Mucosa of rectum (tissue), 2 donors: ENCODE results near the gene KCNAB3.
A peak's percentile ranks its signal among the peaks of the same experiment; 100 is the strongest.

Experiments used
- H3K27ac ChIP-seq, 2 donors: one replicate each; pipeline ENCODE4 v1.7.0; 2013; ENCODE audit warnings: inconsistent platforms in 2 of 2, low read depth in 2 of 2, low read length in 2 of 2
- H3K27me3 ChIP-seq, 2 donors: one replicate each; pipeline ENCODE4 v1.7.0; 2013; ENCODE audit warnings: low read length in 2 of 2; ENCODE audit not compliant: control insufficient read depth in 2 of 2, insufficient read depth in 2 of 2
- H3K36me3 ChIP-seq, 2 donors: one replicate each; pipeline ENCODE4 v1.7.0; 2013; ENCODE audit warnings: low read length in 2 of 2; ENCODE audit not compliant: control insufficient read depth in 2 of 2, insufficient read depth in 2 of 2
- H3K4me1 ChIP-seq, 2 donors: one replicate each; pipeline ENCODE4 v1.7.0; 2013; ENCODE audit warnings: low read length in 2 of 2, mild to moderate bottlenecking in 1 of 2; ENCODE audit not compliant: control insufficient read depth in 2 of 2, insufficient read depth in 2 of 2
- H3K4me3 ChIP-seq, 2 donors: one replicate each; pipeline ENCODE4 v1.7.0; 2013; ENCODE audit warnings: low read length in 2 of 2
- H3K9ac ChIP-seq, 2 donors: one replicate each; pipeline ENCODE4 v1.7.0; 2013; ENCODE audit warnings: low read length in 2 of 2, low read depth in 1 of 2, mild to moderate bottlenecking in 1 of 2
- H3K9me3 ChIP-seq, 2 donors: one replicate each; pipeline ENCODE4 v1.7.0; 2013; ENCODE audit warnings: low read length in 2 of 2; ENCODE audit not compliant: control insufficient read depth in 2 of 2
- donor health status: healthy.
- donor health status: Normal muscosa, but diverticular disease.

KCNAB3 gene

DNA sequence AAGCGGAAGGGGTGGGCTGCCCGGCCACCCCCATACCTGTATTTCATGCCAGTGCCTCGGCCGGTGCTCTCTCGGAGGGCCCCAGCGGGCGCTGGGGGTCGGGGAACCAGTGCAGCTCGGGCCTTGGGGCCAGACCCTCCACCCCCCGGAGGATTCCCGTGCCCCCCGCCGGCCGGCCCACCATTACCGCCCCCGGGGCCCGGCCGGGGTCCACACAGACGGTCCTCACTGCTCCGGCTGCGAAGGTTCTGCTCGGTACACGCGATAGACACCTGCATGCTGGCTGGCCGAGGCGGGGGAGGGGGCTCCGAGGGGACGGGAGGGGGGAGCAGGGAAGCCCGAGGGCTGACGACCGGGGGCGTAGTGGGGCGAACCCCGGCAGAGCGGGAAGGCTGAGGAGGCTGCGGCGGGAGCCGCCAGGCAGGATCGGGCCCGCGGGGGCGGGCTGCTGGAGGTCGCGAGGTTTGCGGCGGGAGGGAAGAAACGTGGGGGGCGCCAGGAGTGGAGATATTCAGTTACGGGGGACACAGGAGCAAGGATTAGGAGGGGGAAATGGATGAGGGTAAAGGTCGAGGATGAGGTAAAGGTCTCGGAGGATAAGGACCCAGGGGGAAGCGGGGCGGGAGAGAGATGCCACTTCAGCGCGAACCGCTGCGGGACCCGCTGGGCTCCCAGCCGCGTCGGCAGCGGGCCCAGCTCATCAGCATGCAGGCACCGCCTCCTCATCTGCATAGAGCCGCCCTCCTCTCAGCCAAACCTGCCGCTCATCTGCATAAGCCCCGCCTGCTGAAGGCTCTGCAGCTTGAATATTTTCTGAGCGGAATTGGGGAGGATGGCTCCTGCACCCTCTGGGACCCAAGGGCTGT, at the start of gene KCNAB3:
Gene KCNAB3, minus strand, starts transcription at position 699 of the 866 bp plus-strand sequence. Its CDS starts 421 bp downstream, at position 278.
- Histone ChIP-seq H3K9ac (no peak within 1 kb of the TSS), H3K36me3 (no peaks in the 10 kb centered on the region), H3K27ac (no peak within 1 kb of the TSS), H3K4me3 (no peak within 1 kb of the TSS), H3K9me3 (no peaks in the 10 kb centered on the region), H3K4me1 (peaks cover 13 to 16% of the 10 kb centered on the region in 2 donors), H3K27me3 (no peaks in the 10 kb centered on the region)

DNA sequence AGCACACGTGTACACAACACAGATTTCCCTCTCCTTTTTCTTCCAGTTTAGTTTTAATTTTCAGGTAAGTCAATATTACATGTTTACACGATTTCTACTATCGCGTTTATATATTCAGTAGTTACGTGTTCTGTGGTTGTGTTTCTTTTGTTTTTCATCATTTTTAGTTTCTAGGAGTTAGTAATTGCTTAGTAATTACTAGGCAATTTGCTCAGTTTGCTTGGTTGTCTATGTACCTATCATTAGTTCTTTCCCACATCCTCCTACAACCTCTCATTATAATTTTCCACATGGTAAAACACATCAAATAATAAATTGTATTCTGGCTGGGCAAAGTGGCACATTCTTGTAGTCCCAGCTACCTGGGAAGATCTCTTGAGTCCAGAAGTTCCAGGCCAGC, 48.1 kb upstream of the KCNAB3 start:
- no peak overlapping the region for H3K27ac ChIP-seq
- H3K36me3 ChIP-seq: no peaks in the 10 kb centered on the region
- peaks cover 0 to 4% of the 10 kb centered on the region in 2 donors for H3K27me3 ChIP-seq
- peaks cover 7 to 10% of the 10 kb centered on the region in 2 donors for H3K9me3 ChIP-seq
- H3K4me1 ChIP-seq: peaks cover 0 to 5% of the 10 kb centered on the region in 2 donors
- H3K9ac ChIP-seq: no peak overlapping the region
- H3K4me3 ChIP-seq: no peak overlapping the region

DNA sequence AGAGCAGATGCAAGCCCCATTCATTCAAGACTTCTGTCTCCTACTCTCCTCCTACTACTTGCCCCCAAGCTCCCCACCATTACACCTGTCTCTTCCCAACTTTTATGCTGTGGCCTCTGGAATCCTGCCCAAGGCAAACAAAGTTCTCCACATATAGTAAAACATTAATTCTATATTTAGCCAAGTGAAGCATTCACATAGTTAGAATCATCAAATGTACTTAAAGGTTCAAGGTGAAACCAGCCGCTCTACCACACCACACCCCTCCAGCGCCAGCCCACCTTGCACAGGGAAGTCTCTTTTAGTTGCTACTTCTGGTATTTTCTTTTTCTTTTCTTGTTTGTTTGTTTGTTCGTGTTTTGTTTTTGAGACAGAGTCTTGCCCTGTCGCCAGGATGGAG, 47.4 kb upstream of the KCNAB3 start:
- Histone ChIP-seq H3K4me1 (peaks cover 0 to 5% of the 10 kb centered on the region in 2 donors), H3K4me3 (peak overlapping the region in 1 of 2 donors; percentile 26), H3K27ac (no peak overlapping the region), H3K36me3 (no peaks in the 10 kb centered on the region), H3K27me3 (peaks cover 0 to 3% of the 10 kb centered on the region in 2 donors), H3K9me3 (peaks cover 7 to 10% of the 10 kb centered on the region in 2 donors), H3K9ac (no peak overlapping the region)

DNA sequence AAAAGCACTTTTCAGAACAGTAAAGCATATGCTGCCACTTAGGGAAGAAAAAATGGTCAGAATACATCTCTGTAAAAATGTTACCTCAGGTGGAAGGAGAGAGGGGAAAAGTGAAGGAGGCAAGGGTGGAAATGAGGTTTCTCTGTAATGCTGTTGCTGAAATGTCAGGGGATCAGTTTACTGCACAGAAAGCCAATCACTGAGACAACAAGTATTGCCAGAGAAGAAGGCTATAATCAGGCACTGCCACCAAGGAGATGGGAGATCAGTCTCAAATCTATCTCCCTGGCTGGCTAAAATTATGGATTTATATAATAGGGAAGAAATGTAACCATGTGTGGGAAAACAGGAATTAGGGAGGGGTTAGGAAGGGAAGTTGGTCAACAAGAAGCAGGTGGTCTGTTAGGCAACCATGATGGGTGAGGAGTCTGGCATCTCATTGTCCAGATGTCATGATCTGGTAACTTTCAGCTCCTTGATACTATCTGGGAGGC, 45.0 kb upstream of the KCNAB3 start:
- Histone ChIP-seq H3K27ac (no peak overlapping the region), H3K9ac (no peak overlapping the region), H3K4me1 (peaks cover 0 to 5% of the 10 kb centered on the region in 2 donors), H3K9me3 (peaks cover 7 to 10% of the 10 kb centered on the region in 2 donors), H3K36me3 (no peaks in the 10 kb centered on the region), H3K4me3 (no peak overlapping the region), H3K27me3 (peaks cover 0 to 5% of the 10 kb centered on the region in 2 donors)

DNA sequence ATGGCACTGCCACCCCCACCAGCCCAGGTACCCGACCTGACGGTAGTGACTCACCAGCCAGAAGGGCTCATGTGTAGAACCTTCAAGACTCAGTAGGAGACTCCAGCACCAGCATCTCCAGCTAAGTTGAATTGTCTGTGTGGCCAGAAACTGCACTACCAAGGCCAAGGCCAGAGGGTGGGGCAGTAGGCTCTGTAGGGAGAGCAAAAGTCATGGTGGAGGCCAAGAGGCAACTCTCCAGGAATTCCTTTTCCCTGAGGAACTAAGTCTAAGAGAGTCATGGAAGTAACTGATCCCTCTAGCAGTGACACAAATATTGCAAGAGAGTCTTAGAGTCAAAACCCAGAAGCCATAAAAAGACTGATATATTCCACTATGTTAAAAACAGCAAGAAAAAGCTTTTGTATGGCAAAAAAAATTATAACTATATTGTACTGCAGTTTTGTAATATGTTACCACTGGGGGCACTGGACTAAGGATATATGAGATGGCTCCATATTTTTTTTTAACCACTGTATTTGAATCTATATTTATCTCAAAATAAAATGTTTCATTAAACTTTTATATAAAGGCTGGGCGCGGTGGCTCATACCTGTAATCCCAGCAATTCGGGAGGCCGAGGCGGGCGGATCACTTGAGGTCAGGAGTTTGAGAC, 42.6 kb upstream of the KCNAB3 start:
- no peaks in the 10 kb centered on the region for H3K36me3 ChIP-seq
- H3K4me3 ChIP-seq: no peak overlapping the region
- H3K9ac ChIP-seq: no peak overlapping the region
- H3K9me3 ChIP-seq: peaks cover 7 to 10% of the 10 kb centered on the region in 2 donors
- H3K27me3 ChIP-seq: peaks cover 0 to 5% of the 10 kb centered on the region in 2 donors
- H3K4me1 ChIP-seq: peaks cover 0 to 5% of the 10 kb centered on the region in 2 donors
- no peak overlapping the region for H3K27ac ChIP-seq

DNA sequence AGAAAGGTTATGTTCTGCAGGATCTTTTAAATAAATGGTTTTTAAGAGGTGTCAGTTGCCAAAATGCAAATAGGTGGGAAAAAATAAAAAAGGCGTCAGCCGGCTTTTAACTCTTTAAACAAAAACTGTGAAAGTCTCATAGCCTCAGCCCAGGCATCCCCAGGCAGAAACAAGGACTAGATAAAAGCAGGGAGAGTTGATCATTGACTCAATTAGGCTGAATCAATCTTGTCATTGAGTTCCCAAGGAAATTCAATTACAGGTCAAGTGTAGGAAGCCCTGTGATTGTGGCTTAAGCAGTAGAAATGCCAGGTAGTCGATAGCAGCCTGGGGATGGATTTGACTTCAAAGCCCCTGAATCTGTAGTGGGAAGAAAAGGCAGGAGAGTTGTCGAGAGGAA, 42.0 kb upstream of the KCNAB3 start:
- Histone ChIP-seq H3K4me1 (peaks cover 0 to under 1% of the 10 kb centered on the region in 2 donors), H3K36me3 (no peaks in the 10 kb centered on the region), H3K9ac (no peak overlapping the region), H3K4me3 (no peak overlapping the region), H3K9me3 (peaks cover 7 to 10% of the 10 kb centered on the region in 2 donors), H3K27me3 (peaks cover 0 to 5% of the 10 kb centered on the region in 2 donors), H3K27ac (no peak overlapping the region)

DNA sequence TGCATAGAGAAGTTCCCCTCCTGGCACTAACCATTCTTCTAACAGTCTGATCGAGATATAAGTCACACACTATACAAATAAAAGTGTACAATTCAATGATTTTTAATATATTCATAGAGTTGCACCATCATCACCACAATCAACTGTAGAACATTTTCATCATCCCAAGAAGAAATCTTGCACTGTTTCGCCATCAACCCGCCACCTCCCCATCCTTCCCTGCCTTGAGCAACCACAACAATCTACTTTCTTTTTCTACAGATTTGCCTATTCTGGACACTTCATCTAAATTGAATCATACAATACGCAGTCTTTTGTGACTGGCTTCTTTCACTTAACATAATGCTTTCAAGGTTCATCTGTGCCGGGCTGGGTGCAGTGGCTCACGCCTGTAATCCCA, 39.8 kb upstream of the KCNAB3 start:
- Histone ChIP-seq H3K4me1 (no peaks in the 10 kb centered on the region), H3K27ac (no peak overlapping the region), H3K9ac (no peak overlapping the region), H3K36me3 (no peaks in the 10 kb centered on the region), H3K9me3 (peaks cover 0 to 3% of the 10 kb centered on the region in 2 donors), H3K27me3 (peaks cover 0 to 5% of the 10 kb centered on the region in 2 donors), H3K4me3 (no peak overlapping the region)

DNA sequence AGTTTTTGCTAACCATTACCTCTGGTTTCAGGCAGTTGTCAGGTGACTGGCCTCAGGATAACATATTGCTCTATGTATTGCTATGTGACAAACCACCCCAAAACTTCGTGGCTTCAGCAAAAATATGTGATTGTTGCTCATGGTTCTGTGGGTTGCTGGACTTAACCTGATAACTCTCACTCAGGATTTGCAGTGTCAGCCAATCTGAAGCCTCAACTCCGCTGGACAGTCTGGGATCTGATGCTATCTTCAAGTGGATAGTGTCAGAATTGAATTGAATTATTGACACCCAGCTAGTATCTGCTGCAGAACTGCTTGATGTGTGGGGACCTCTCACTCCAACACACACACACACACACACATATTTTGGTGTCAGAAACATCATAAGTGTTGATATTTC, 38.1 kb upstream of the KCNAB3 start:
- no peaks in the 10 kb centered on the region for H3K4me1 ChIP-seq
- H3K9me3 ChIP-seq: no peaks in the 10 kb centered on the region
- H3K36me3 ChIP-seq: no peaks in the 10 kb centered on the region
- peaks cover 0 to 5% of the 10 kb centered on the region in 2 donors for H3K27me3 ChIP-seq
- H3K4me3 ChIP-seq: no peak overlapping the region
- no peak overlapping the region for H3K27ac ChIP-seq
- no peak overlapping the region for H3K9ac ChIP-seq

DNA sequence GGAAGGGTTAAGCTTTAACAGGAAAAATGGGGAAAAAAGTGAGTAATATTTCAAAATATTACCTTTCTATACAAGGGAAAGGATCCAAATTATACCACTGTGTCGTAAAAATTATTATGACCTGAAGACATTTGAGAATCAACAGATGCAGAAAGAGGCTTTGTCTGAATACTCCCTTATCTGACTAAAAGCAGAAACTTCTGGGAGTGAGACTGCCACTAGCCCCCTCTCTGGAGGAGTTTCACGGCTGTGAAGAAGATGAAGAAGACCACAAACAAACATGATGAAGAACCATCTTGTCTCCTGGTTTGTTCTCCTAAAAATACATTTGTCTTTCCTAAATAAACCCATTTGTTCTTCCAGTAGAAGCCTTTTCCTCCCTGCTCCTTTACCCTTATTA, 31.8 kb upstream of the KCNAB3 start:
- H3K4me1 ChIP-seq: no peaks in the 10 kb centered on the region
- no peak overlapping the region for H3K27ac ChIP-seq
- H3K36me3 ChIP-seq: no peaks in the 10 kb centered on the region
- peaks cover 0 to 3% of the 10 kb centered on the region in 2 donors for H3K27me3 ChIP-seq
- no peak overlapping the region for H3K4me3 ChIP-seq
- H3K9me3 ChIP-seq: no peaks in the 10 kb centered on the region
- no peak overlapping the region for H3K9ac ChIP-seq
